Posterior cingulate gyrus (tissue), 11 donors: ENCODE data around the gene EFCAB12.

ENCODE experiments used
- DNase-seq, 10 donors: peaks; one replicate each; pipeline versions ENCODE4 v3.0.0 to v3.0.0-alpha.2; 2020 to 2021; ENCODE audit warnings: mixed read lengths in 3 of 10
- intact Hi-C: fragments of 100-400 bp; cut with DNase I; formaldehyde crosslinking; loops from one replicate; pipeline ENCODE4 v1.15.1; 2023

The EFCAB12 gene

GRCh38 chr3:129428376-129429079 is at the start of gene EFCAB12:
TSS of gene EFCAB12 (minus strand) at chr3:129428636. CDS start at chr3:129428488, 148 bp downstream.
- intact Hi-C loops: no loop called here
- DNase-seq: peak; percentile 96 to 100 (median 99)

- DNase-seq: no peak
- intact Hi-C loops: no loop called here
Observed at GRCh38 chr3:129476586-129476985, 48.1 kb upstream of the EFCAB12 start.

GRCh38 chr3:129475863-129476262 is 47.4 kb upstream of the EFCAB12 start:
- intact Hi-C loops: no loop called here
- DNase-seq: no peak

GRCh38 chr3:129474984-129475804 is 46.8 kb upstream of the EFCAB12 start:
- DNase-seq: no peak
- intact Hi-C loops: no loop called here

- no peak for DNase-seq
- intact Hi-C loops: no loop called here
Observed at GRCh38 chr3:129473769-129474152, 45.3 kb upstream of the EFCAB12 start.

- intact Hi-C loops: no loop called here
- DNase-seq: no peak
Observed at GRCh38 chr3:129473067-129473768, 44.8 kb upstream of the EFCAB12 start.

GRCh38 chr3:129470861-129471260 is 42.4 kb upstream of the EFCAB12 start:
- no peak for DNase-seq
- intact Hi-C loops: no loop called here

- intact Hi-C loops: no loop called here
- DNase-seq: no peak
Observed at GRCh38 chr3:129469026-129469425, 40.6 kb upstream of the EFCAB12 start.

GRCh38 chr3:129467932-129468331 is 39.5 kb upstream of the EFCAB12 start:
- no peak for DNase-seq
- intact Hi-C loops: no loop called here

- DNase-seq: no peak
- intact Hi-C loops: no loop called here
Observed at GRCh38 chr3:129463716-129464115, 35.3 kb upstream of the EFCAB12 start.

- no peak for DNase-seq
- intact Hi-C loops: no loop called here
Observed at GRCh38 chr3:129463094-129463493, 34.7 kb upstream of the EFCAB12 start.

- no peak for DNase-seq
- intact Hi-C loops: no loop called here
Observed at GRCh38 chr3:129462361-129462968, 34.0 kb upstream of the EFCAB12 start.

GRCh38 chr3:129461461-129462146 is 33.2 kb upstream of the EFCAB12 start:
- intact Hi-C loops: no loop called here
- no peak for DNase-seq

GRCh38 chr3:129461022-129461421 is 32.6 kb upstream of the EFCAB12 start:
- DNase-seq: no peak
- intact Hi-C loops: no loop called here

GRCh38 chr3:129460572-129460971 is 32.1 kb upstream of the EFCAB12 start:
- DNase-seq: no peak
- intact Hi-C loops: no loop called here

GRCh38 chr3:129460155-129460554 is 31.7 kb upstream of the EFCAB12 start:
- intact Hi-C loops: no loop called here
- no peak for DNase-seq

GRCh38 chr3:129453732-129454131 is 25.3 kb upstream of the EFCAB12 start:
- no peak for DNase-seq
- intact Hi-C loops: no loop called here

- no peak for DNase-seq
- intact Hi-C loops: no loop called here
Observed at GRCh38 chr3:129449279-129450115, 21.1 kb upstream of the EFCAB12 start.

GRCh38 chr3:129448186-129448895 is 19.9 kb upstream of the EFCAB12 start:
- intact Hi-C loops: no loop called here
- no peak for DNase-seq
